Karpas-422 (cell line): Measurements from ENCODE around the gene PAPOLB. TPM values are rescaled to one million over a fixed set of nuclear protein-coding genes. Genes with fewer than 3 reads are reported as not detected.
A peak's percentile ranks its signal among the peaks of the same experiment; 100 is the strongest.

Experiments
- DNase-seq: peaks from one replicate; pipeline ENCODE4 v3.0.0-alpha.2; 2015
- H2AFZ ChIP-seq: fragments of 200-600 bp; sonication (generic); 2 replicates; pipeline ENCODE4 v1.6.1; 2014; ENCODE audit warnings: antibody characterized with exemption, low read length, mixed read lengths
- H3K27ac ChIP-seq: fragments of 200-600 bp; sonication (generic); 2 replicates; pipeline ENCODE4 v1.5.1; 2014; ENCODE audit warnings: mild to moderate bottlenecking, low read length, moderate library complexity
- H3K27me3 ChIP-seq: fragments of 200-600 bp; sonication (generic); 2 replicates; pipeline ENCODE4 v1.6.1; 2014; ENCODE audit warnings: low read length, mixed read lengths
- H3K36me3 ChIP-seq: fragments of 200-600 bp; sonication (generic); 2 replicates; pipeline ENCODE4 v1.6.1; 2014; ENCODE audit warnings: low read length, mixed read lengths; ENCODE audit not compliant: insufficient read depth
- H3K4me1 ChIP-seq: fragments of 200-600 bp; sonication (generic); 2 replicates; pipeline ENCODE4 v1.6.1; 2014; ENCODE audit warnings: mild to moderate bottlenecking, low read length, mixed read lengths
- H3K4me2 ChIP-seq: fragments of 200-600 bp; sonication (generic); 2 replicates; pipeline ENCODE4 v1.6.1; 2014; ENCODE audit warnings: low read length, low read depth, mild to moderate bottlenecking; ENCODE audit not compliant: poor library complexity, severe bottlenecking
- H3K4me3 ChIP-seq: fragments of 200-600 bp; sonication (generic); 2 replicates; pipeline ENCODE4 v1.5.1; 2014; ENCODE audit warnings: mild to moderate bottlenecking, antibody characterized with exemption, low read length, mixed read lengths
- H3K79me2 ChIP-seq: fragments of 200-600 bp; sonication (generic); 2 replicates; pipeline ENCODE4 v1.6.1; 2014; ENCODE audit warnings: mild to moderate bottlenecking, low read length, mixed read lengths
- H3K9ac ChIP-seq: fragments of 200-600 bp; sonication (generic); 2 replicates; pipeline ENCODE4 v1.6.0; 2014; ENCODE audit warnings: low read length
- H3K9me2 ChIP-seq: fragments of 200-600 bp; sonication (generic), shearing (Covaris generic); replicated peaks from 2 replicates; pipeline ENCODE4 v1.6.0; 2014; ENCODE audit warnings: mild to moderate bottlenecking, low read length, moderate library complexity; ENCODE audit not compliant: insufficient read depth
- H3K9me3 ChIP-seq: fragments of 300-700, 200-600 bp; sonication (generic); 2 replicates; pipeline ENCODE4 v1.6.1; 2014; ENCODE audit warnings: low read length, mixed read lengths
- H4K20me1 ChIP-seq: fragments of 200-600 bp; sonication (generic); 2 replicates; pipeline ENCODE4 v1.6.1; 2014; ENCODE audit warnings: mild to moderate bottlenecking, antibody characterized with exemption, low read length, low read depth; ENCODE audit not compliant: insufficient read depth
- total RNA-seq: library from RNA; depleted of rRNA; stranded (reverse); fragments of >200 nt; shearing (Covaris generic); gene quantifications from 2 replicates; pipeline ENCODE4 v1.2.3, GENCODE V29; 2014; ENCODE audit warnings: low replicate concordance

The PAPOLB gene
- total RNA-seq, 1 experiment from 2014 or later, result not detected

GRCh38 chr7:4857189-4857588 lies 4.6 kb downstream of the PAPOLB start:
- H3K4me2 ChIP-seq, result no peak overlapping the region
- H4K20me1 ChIP-seq, result no peaks in the 10 kb centered on the region
- no peaks in the 10 kb centered on the region for H3K27me3 ChIP-seq
- no peaks in the 10 kb centered on the region for H3K79me2 ChIP-seq
- no peaks in the 10 kb centered on the region for H3K36me3 ChIP-seq
- no peak overlapping the region for H3K4me3 ChIP-seq
- no peaks in the 10 kb centered on the region for H3K9me3 ChIP-seq
- H3K4me1 ChIP-seq, result no peaks in the 10 kb centered on the region
- DNase-seq, result no peak
- H3K9me2 ChIP-seq, result no peaks in the 10 kb centered on the region
- no peak overlapping the region for H3K9ac ChIP-seq
- no peak overlapping the region for H2AFZ ChIP-seq
- no peak overlapping the region for H3K27ac ChIP-seq

GRCh38 chr7:4856336-4857057 lies 5.3 kb downstream of the PAPOLB start:
- no peak for DNase-seq
- H3K9me3 ChIP-seq, result no peaks in the 10 kb centered on the region
- H3K4me3 ChIP-seq, result no peak overlapping the region
- no peak overlapping the region for H3K27ac ChIP-seq
- H2AFZ ChIP-seq, result no peak overlapping the region
- H3K27me3 ChIP-seq, result no peaks in the 10 kb centered on the region
- no peaks in the 10 kb centered on the region for H3K4me1 ChIP-seq
- H3K9me2 ChIP-seq, result no peaks in the 10 kb centered on the region
- no peaks in the 10 kb centered on the region for H4K20me1 ChIP-seq
- H3K4me2 ChIP-seq, result no peak overlapping the region
- H3K9ac ChIP-seq, result no peak overlapping the region
- H3K36me3 ChIP-seq, result no peaks in the 10 kb centered on the region
- no peaks in the 10 kb centered on the region for H3K79me2 ChIP-seq

GRCh38 chr7:4854916-4855315 lies 6.9 kb downstream of the PAPOLB start:
- H3K9ac ChIP-seq, result no peak overlapping the region
- H3K36me3 ChIP-seq, result no peaks in the 10 kb centered on the region
- no peak overlapping the region for H3K4me3 ChIP-seq
- DNase-seq, result no peak
- H3K4me2 ChIP-seq, result no peak overlapping the region
- H3K4me1 ChIP-seq, result no peaks in the 10 kb centered on the region
- H3K27me3 ChIP-seq, result no peaks in the 10 kb centered on the region
- H4K20me1 ChIP-seq, result no peaks in the 10 kb centered on the region
- H3K9me3 ChIP-seq, result no peaks in the 10 kb centered on the region
- no peak overlapping the region for H3K27ac ChIP-seq
- no peaks in the 10 kb centered on the region for H3K79me2 ChIP-seq
- no peaks in the 10 kb centered on the region for H3K9me2 ChIP-seq
- no peak overlapping the region for H2AFZ ChIP-seq

- H3K9me3 ChIP-seq, result no peaks in the 10 kb centered on the region
- H3K36me3 ChIP-seq, result no peaks in the 10 kb centered on the region
- H3K4me3 ChIP-seq, result no peak overlapping the region
- no peaks in the 10 kb centered on the region for H3K27me3 ChIP-seq
- H3K4me2 ChIP-seq, result no peak overlapping the region
- H2AFZ ChIP-seq, result no peak overlapping the region
- no peaks in the 10 kb centered on the region for H3K4me1 ChIP-seq
- H3K27ac ChIP-seq, result no peak overlapping the region
- no peak overlapping the region for H3K9ac ChIP-seq
- no peak for DNase-seq
- no peaks in the 10 kb centered on the region for H3K79me2 ChIP-seq
- no peaks in the 10 kb centered on the region for H3K9me2 ChIP-seq
- H4K20me1 ChIP-seq, result no peaks in the 10 kb centered on the region
Measured at GRCh38 chr7:4851459-4852422, 10.1 kb downstream of the PAPOLB start.

GRCh38 chr7:4850262-4850795 lies 11.5 kb downstream of the PAPOLB start:
- Histone ChIP-seq H3K9me3 (no peaks in the 10 kb centered on the region), H3K9me2 (no peaks in the 10 kb centered on the region), H3K4me3 (no peak overlapping the region), H3K9ac (no peak overlapping the region), H3K4me1 (no peaks in the 10 kb centered on the region), H2AFZ (no peak overlapping the region), H3K79me2 (no peaks in the 10 kb centered on the region), H3K4me2 (no peak overlapping the region), H4K20me1 (no peaks in the 10 kb centered on the region), H3K27me3 (no peaks in the 10 kb centered on the region), H3K27ac (no peak overlapping the region), H3K36me3 (no peaks in the 10 kb centered on the region)
- DNase-seq, result no peak

- no peaks in the 10 kb centered on the region for H3K4me1 ChIP-seq
- H3K9me3 ChIP-seq, result no peaks in the 10 kb centered on the region
- no peak overlapping the region for H3K4me3 ChIP-seq
- H4K20me1 ChIP-seq, result no peaks in the 10 kb centered on the region
- H3K27ac ChIP-seq, result no peak overlapping the region
- H3K9ac ChIP-seq, result no peak overlapping the region
- H3K79me2 ChIP-seq, result no peaks in the 10 kb centered on the region
- no peak overlapping the region for H2AFZ ChIP-seq
- no peaks in the 10 kb centered on the region for H3K27me3 ChIP-seq
- no peaks in the 10 kb centered on the region for H3K36me3 ChIP-seq
- H3K4me2 ChIP-seq, result no peak overlapping the region
- peak; percentile 75 for DNase-seq
- no peaks in the 10 kb centered on the region for H3K9me2 ChIP-seq
Measured at GRCh38 chr7:4849390-4849789, 12.4 kb downstream of the PAPOLB start.

GRCh38 chr7:4845740-4846142 lies 16.1 kb downstream of the PAPOLB start:
- Histone ChIP-seq H3K9ac (no peak overlapping the region), H4K20me1 (no peaks in the 10 kb centered on the region), H3K79me2 (no peaks in the 10 kb centered on the region), H3K9me2 (no peaks in the 10 kb centered on the region), H3K9me3 (no peaks in the 10 kb centered on the region), H3K4me3 (no peak overlapping the region), H2AFZ (no peak overlapping the region), H3K4me2 (no peak overlapping the region), H3K4me1 (no peaks in the 10 kb centered on the region), H3K27ac (no peak overlapping the region), H3K36me3 (no peaks in the 10 kb centered on the region), H3K27me3 (no peaks in the 10 kb centered on the region)
- no peak for DNase-seq
